8988T (cell line): ENCODE results near the gene SEMA3F.

Experiments used
- DNase-seq: peaks from one replicate; pipeline ENCODE4 v3.0.0; 2011

The SEMA3F gene

GRCh38 chr3:50236484-50237132 is 81.5 kb downstream of the SEMA3F start:
- no peak for DNase-seq

- no peak for DNase-seq
Measured at GRCh38 chr3:50237133-50237651, 82.1 kb downstream of the SEMA3F start.

- DNase-seq, result peak; percentile 95
Measured at GRCh38 chr3:50237754-50238548, 82.8 kb downstream of the SEMA3F start.

GRCh38 chr3:50238549-50239026 is 83.5 kb downstream of the SEMA3F start:
- no peak for DNase-seq
